Ovary (tissue), 9 donors: Measurements from ENCODE around the gene ROGDI. TPM values are rescaled to one million over a fixed set of nuclear protein-coding genes. Genes with fewer than 3 reads are reported as not detected.

ENCODE experiments used
- DNase-seq, 5 donors: peaks; one replicate each; pipeline ENCODE4 v3.0.0-alpha.2; 2019 to 2020
- H3K27ac ChIP-seq, 2 donors: fragments of 200-600 bp; one replicate each; pipeline versions ENCODE4 v1.5.1 to v1.8.0; 2019 to 2022
- H3K27me3 ChIP-seq: fragments of 200-600 bp; one replicate; pipeline ENCODE4 v1.8.0; 2022
- H3K36me3 ChIP-seq: fragments of 200-600 bp; sonication (generic); one replicate; pipeline ENCODE4 v1.5.1; 2019
- H3K4me1 ChIP-seq: one replicate; pipeline ENCODE4 v1.8.1; 2013; ENCODE audit warnings: mild to moderate bottlenecking, moderate library complexity; ENCODE audit not compliant: insufficient read depth
- H3K4me3 ChIP-seq: fragments of 200-600 bp; sonication (generic); one replicate; pipeline ENCODE4 v1.5.1; 2017
- H3K9me3 ChIP-seq, 2 donors: fragments of 200-600 bp in 1 of 2; sonication (generic) in 1 of 2; one replicate each; pipeline versions ENCODE4 v1.5.1 to v1.8.1; 2013 to 2019; ENCODE audit warnings: mild to moderate bottlenecking in 1 of 2, moderate library complexity in 1 of 2
- EP300 ChIP-seq: sonication (generic); formaldehyde crosslinking; IDR thresholded peaks from one replicate; pipeline ENCODE4 v1.6.1; 2017; ENCODE audit warnings: antibody characterized with exemption
- POLR2A ChIP-seq: fragments of 450-650 bp; IDR thresholded peaks from one replicate; pipeline ENCODE4 v1.6.1; 2017; ENCODE audit warnings: antibody characterized with exemption, mild to moderate bottlenecking, moderate library complexity
- WGBS, 3 donors: extraction: QIAGEN DNeasy Blood & Tissue Kit in 1 of 3; methylation state at CpG; one replicate each; pipeline versions ENCODE4 v1.1.5 to v1.1.7; 2013 to 2017; 5-methylcytosine and 5-hydroxymethylcytosine counted together
- intact Hi-C, 4 donors: fragments of 100-400 bp; cut with DNase I; formaldehyde crosslinking; loops; one replicate each; pipeline versions ENCODE4 v1.11.0 to v1.15.1; 2022 to 2023
- polyA plus RNA-seq, 2 donors: library from polyadenylated mRNA; stranded (reverse); fragments of 200-250 nt in 1 of 2; fragments of 350-450 nt in 1 of 2; fragmentation: Illumina TruSeq in 1 of 2; extraction: RNeasy Lipid Tissue Mini Kit (QIAGEN cat#74804) in 1 of 2; gene quantifications; one replicate each; pipeline ENCODE4 v1.2.3, GENCODE V29; 2013 to 2014
- total RNA-seq, 7 donors: library from RNA; depleted of rRNA in 2 of 7; stranded (reverse); fragments of >200 nt in 2 of 7; fragmentation: NEBNext Ultra II Directional in 3 of 7; extraction: Animal tissue kit (Norgen Biotek cat#: 25700) in 3 of 7; gene quantifications; one replicate each; pipeline versions ENCODE4 v1.1.0 to v1.2.4, GENCODE V29; 2016 to 2023
- TF ChIP-seq, protein P1 (sequence below), 3 donors: fragments of 450-650 bp in 2 of 3; fragments of 200-600 bp in 1 of 3; IDR thresholded peaks; one replicate each; pipeline versions ENCODE4 v1.5.1 to v1.8.0; 2016 to 2022; ENCODE audit warnings: antibody characterized with exemption in 3 of 3, mild to moderate bottlenecking in 1 of 3
- donor health status: DM: no; HTN: no; CAD: no; lungs with moderate emphysema.
- donor health status: DM: no; HTN: no; CAD: no.
- donor health status: Bipolar disorder and iron deficiency.
- donor health status: DM: yes; HTN: yes; CAD: no.
- donor health status: DM: no; HTN: no; CAD: no.
- donor health status: DM: yes; HTN: yes; CAD: no.

Gene ROGDI
- total and polyA plus RNA-seq, 9 donors = 6.0 to 31.9 (median 22.3) TPM

DNA sequence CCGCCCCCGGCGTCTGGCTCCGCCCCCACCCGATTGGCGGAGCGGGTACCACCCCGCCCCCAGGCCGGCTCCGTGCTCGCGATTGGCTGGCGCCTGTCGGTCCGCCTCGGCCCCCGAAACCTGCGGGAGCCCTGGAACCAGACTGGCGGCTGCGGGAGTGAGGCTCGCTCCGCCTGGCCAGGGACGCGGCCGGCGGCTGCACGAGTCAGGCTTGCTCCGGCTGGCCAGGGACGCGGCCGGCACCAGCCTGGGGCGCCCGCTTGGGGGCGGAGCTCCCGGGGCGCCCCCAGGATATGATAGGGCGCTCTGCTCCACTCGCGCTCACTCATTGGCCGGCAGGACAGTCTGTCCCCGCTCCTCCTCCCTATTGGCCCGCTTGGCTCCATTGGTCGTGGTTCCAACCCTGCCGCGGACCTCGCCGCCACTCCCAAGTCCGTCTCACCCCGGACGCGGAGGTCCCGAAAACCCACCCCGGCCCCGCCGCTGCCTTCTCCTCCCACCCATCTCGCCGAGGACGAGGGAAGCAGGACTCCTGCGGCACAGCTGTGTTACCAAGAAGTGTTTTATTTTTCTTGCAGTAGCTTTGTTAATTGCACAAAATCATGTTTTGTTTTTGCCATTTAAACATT lies 340 bp upstream of the ROGDI start:
- peak; percentile 89 to 93 (median 91) for DNase-seq
- peaks cover 7% of the 10 kb centered on the region for H3K4me1 ChIP-seq
- peak overlapping the region; percentile 64 for H3K4me3 ChIP-seq
- no peaks in the 10 kb centered on the region for H3K9me3 ChIP-seq
- intact Hi-C loops = no loop called here
- H3K27me3 ChIP-seq = no peaks in the 10 kb centered on the region
- no peaks in the 10 kb centered on the region for H3K36me3 ChIP-seq
- 1% methylated on average over 21 to 59 of the region's 59 CpGs for WGBS, 3 donors
- peak overlapping the region; percentile 62 to 72 for H3K27ac ChIP-seq
- TF ChIP-seq, protein P1, sequence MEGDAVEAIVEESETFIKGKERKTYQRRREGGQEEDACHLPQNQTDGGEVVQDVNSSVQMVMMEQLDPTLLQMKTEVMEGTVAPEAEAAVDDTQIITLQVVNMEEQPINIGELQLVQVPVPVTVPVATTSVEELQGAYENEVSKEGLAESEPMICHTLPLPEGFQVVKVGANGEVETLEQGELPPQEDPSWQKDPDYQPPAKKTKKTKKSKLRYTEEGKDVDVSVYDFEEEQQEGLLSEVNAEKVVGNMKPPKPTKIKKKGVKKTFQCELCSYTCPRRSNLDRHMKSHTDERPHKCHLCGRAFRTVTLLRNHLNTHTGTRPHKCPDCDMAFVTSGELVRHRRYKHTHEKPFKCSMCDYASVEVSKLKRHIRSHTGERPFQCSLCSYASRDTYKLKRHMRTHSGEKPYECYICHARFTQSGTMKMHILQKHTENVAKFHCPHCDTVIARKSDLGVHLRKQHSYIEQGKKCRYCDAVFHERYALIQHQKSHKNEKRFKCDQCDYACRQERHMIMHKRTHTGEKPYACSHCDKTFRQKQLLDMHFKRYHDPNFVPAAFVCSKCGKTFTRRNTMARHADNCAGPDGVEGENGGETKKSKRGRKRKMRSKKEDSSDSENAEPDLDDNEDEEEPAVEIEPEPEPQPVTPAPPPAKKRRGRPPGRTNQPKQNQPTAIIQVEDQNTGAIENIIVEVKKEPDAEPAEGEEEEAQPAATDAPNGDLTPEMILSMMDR (IDR thresholded peaks at IDR 0.05) = peak; percentile 14 to 47 (median 41)
- TF ChIP-seq POLR2A = no peak
- no peak for TF ChIP-seq EP300

DNA sequence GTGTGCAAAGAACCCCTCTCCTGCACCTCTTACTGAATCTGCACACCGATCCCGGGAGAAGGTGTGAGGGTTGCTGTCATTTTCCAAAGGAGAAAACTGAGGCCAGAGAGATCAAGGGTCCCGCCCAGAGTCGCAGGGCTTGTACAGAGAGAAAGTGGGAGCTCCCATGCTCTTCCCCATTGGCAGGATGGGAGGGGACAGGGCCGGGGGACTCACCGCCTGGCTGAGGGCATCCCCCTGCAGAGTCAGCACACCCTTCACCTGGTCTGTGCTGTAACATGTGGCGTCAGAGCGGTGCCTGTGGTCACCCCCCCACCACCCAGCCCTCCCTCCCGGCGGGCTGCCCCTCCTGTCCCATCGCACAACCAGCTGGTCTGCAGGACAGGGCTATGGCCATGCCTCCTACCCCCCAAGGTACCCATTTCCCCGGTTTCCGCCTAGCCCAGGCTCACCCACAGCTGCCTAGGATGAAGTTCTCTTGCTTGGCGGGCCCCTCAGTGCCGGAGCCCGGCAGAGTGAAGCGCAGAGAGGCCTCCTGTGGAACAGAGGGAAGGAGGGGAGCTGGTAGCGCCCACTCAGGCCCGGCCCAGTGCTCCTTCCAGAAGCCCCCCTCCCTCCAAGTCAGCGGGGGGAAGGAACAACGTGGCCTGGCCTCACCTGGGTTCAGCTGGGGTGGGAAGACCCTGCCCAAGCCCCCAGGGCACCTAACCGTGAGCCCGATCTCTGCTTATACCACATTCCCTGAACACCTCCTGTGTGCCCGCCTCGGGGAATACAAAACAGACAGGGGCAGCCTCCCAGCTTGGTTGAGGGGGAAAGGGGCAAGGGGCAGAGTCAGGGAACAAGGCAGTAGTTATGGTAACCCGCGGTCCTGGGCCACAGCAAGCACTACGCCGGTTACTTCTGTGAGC lies 1.1 kb downstream of the ROGDI start:
- no peak for TF ChIP-seq POLR2A
- TF ChIP-seq, protein P1 (IDR thresholded peaks at IDR 0.05) = no peak
- no peak for TF ChIP-seq EP300
- DNase-seq = peak in 1 of 5 donors; percentile 47
- Histone ChIP-seq H3K9me3 (no peaks in the 10 kb centered on the region), H3K27ac (peak overlapping the region; percentile 62 to 72), H3K36me3 (no peaks in the 10 kb centered on the region), H3K27me3 (no peaks in the 10 kb centered on the region), H3K4me1 (peaks cover 7% of the 10 kb centered on the region), H3K4me3 (peak overlapping the region; percentile 64)
- 51 to 59% (median 57%) methylated on average over 27 to 29 of the region's 29 CpGs for WGBS, 3 donors
- intact Hi-C loops = no loop called here

DNA sequence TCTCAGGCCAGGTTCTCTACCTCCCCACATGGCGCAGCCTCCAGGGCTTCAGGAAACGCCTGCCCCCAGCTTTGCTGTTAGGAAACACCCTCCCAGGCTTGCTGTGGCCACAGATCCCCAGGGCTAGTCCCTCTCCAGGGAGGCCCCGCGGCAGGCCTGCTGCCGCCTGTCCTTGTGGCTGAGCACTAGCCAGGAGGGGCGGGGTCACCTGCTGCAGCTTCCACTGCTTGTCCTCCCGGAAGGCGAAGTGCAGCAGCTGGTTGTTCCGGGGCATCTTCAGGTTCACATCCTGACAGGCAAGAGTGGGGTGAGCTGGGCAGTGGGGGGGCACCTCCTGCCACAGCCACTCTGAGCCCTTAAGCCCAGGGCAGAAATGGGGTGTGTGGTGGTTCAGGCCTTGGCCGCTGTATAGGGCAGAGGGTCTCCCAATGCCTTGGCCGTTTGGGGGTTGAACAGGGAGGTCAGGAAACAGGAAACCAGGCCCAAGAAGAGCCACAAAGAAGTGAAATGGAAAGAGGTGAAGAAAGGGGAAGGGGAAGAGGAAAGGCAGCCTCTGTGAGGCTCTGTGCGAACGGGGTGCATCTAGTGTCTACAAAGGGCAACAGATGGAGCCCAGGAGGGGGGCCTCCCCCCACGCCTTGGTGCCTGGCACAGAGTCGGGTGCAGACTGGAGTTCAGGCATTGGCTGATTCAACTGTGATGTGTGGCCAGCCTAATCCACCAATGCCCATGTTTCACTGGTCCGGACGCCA lies 2.0 kb downstream of the ROGDI start:
- Histone ChIP-seq H3K4me3 (no peak overlapping the region), H3K4me1 (peaks cover 7% of the 10 kb centered on the region), H3K27me3 (no peaks in the 10 kb centered on the region), H3K36me3 (no peaks in the 10 kb centered on the region), H3K9me3 (no peaks in the 10 kb centered on the region), H3K27ac (no peak overlapping the region)
- TF ChIP-seq EP300 (no peak), POLR2A (no peak)
- TF ChIP-seq, protein P1 (IDR thresholded peaks at IDR 0.05) = no peak
- WGBS, 3 donors = 70 to 79% (median 70%) methylated on average over 17 of the region's 17 CpGs
- peak in 2 of 5 donors; percentile 28 to 49 for DNase-seq
- intact Hi-C loops = no loop called here

DNA sequence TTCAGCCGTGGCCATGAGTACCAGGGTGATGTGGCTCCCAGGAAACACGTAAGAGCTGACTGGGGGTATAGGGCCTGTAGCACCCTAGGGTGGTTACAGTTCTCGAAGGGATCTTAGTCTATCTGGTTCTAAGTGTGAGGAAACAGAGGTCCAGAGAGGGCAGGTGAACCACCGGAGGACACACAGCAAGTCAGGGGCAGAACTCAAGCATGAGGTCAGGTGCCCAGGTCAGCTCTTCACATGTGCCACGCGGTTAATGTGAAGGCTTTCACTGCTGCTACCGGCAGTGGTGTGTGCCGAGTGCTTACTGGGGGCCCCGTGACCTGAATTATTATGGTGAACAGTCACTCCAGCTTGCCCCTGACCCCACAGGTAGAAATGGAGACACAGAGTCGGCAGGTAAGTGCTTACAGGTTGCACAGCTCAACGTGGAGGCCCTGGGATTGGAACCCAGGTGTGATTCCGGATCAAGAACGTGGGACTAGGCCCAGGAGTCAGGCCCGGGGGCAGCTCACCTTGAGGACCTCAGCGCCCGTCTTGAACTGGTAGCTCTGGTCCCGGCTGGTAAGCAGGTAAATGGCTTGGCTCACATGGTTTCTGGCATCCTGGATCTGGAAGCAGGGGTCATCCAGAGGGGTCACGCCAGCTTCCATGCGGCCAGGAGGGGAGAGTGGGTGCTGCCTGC lies 3.1 kb downstream of the ROGDI start:
- Histone ChIP-seq H3K27me3 (no peaks in the 10 kb centered on the region), H3K27ac (no peak overlapping the region), H3K36me3 (no peaks in the 10 kb centered on the region), H3K4me1 (peaks cover 7% of the 10 kb centered on the region), H3K9me3 (no peaks in the 10 kb centered on the region), H3K4me3 (no peak overlapping the region)
- WGBS, 3 donors = 92 to 93% (median 92%) methylated on average over 19 of the region's 19 CpGs
- intact Hi-C loops = no loop called here
- TF ChIP-seq, protein P1 (IDR thresholded peaks at IDR 0.05) = no peak
- TF ChIP-seq POLR2A (no peak), EP300 (no peak)
- DNase-seq = no peak
